ENCODE data around the gene SPECC1L. TPM values are rescaled to one million over a fixed set of nuclear protein-coding genes. Genes with fewer than 3 reads are reported as not detected.
A peak's percentile ranks its signal among the peaks of the same experiment; 100 is the strongest.

SPECC1L gene
- total RNA-seq, 1 donor from 2014 or later, result 173 TPM

DNA sequence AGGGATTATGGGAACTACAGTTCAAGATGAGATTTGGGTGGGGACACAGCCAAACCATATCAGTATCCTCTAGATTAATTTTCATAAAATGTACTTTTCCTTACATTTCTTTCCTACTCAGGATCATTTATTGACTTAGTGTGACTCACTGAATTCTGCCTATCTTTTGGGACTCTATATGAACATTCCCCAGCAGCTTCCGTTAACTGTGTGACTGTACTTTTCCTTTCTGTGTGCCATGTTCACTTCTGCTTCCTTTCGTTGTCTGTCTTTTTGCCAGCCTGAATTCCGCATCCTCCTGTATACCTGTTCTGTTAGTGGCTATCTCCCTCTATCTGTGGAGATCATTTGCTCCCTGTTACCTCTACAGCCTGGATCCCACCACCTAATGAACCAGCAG lies 48.8 kb downstream of the SPECC1L start:
- H3K27ac Mint-ChIP-seq (ENCODE audit: unreplicated experiment), result no peak overlapping the region

DNA sequence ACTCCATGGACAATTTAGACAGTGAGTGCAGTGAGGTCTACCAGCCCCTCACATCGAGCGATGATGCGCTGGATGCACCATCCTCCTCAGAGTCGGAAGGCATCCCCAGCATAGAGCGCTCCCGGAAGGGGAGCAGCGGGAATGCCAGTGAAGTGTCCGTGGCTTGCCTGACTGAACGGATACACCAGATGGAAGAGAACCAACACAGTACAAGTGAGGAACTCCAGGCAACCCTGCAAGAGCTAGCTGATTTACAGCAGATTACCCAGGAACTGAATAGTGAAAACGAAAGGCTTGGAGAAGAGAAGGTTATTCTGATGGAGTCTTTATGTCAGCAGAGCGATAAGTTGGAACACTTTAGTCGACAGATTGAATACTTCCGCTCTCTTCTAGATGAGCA lies 51.4 kb downstream of the SPECC1L start:
- no peak for DNase-seq
- H3K36me3 Mint-ChIP-seq (ENCODE audit: unreplicated experiment), result peaks cover 10% of the 10 kb centered on the region

More for the DNA sequence above, 48.8 kb downstream of the SPECC1L start:
- no peak overlapping the region for H3K4me3 Mint-ChIP-seq (ENCODE audit: unreplicated experiment)
- DNase-seq, result no peak
- H3K9me3 Mint-ChIP-seq (ENCODE audit: unreplicated experiment), result peaks cover 3% of the 10 kb centered on the region
- peaks cover 18% of the 10 kb centered on the region for H3K36me3 Mint-ChIP-seq (ENCODE audit: unreplicated experiment)
- no peaks in the 10 kb centered on the region for H3K27me3 Mint-ChIP-seq (ENCODE audit: unreplicated experiment)
- peaks cover 5% of the 10 kb centered on the region for H3K4me1 Mint-ChIP-seq (ENCODE audit: low read depth, unreplicated experiment)
- TF ChIP-seq, protein P1, sequence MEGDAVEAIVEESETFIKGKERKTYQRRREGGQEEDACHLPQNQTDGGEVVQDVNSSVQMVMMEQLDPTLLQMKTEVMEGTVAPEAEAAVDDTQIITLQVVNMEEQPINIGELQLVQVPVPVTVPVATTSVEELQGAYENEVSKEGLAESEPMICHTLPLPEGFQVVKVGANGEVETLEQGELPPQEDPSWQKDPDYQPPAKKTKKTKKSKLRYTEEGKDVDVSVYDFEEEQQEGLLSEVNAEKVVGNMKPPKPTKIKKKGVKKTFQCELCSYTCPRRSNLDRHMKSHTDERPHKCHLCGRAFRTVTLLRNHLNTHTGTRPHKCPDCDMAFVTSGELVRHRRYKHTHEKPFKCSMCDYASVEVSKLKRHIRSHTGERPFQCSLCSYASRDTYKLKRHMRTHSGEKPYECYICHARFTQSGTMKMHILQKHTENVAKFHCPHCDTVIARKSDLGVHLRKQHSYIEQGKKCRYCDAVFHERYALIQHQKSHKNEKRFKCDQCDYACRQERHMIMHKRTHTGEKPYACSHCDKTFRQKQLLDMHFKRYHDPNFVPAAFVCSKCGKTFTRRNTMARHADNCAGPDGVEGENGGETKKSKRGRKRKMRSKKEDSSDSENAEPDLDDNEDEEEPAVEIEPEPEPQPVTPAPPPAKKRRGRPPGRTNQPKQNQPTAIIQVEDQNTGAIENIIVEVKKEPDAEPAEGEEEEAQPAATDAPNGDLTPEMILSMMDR (IDR thresholded peaks at IDR 0.05; ENCODE audit: partially characterized antibody, unreplicated experiment), result no peak

DNA sequence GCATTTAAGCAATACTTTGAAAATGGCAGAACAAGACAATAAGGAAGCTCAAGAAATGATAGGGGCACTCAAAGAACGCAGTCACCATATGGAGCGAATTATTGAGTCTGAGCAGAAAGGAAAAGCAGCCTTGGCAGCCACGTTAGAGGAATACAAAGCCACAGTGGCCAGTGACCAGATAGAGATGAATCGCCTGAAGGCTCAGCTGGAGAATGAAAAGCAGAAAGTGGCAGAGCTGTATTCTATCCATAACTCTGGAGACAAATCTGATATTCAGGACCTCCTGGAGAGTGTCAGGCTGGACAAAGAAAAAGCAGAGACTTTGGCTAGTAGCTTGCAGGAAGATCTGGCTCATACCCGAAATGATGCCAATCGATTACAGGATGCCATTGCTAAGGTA lies 51.9 kb downstream of the SPECC1L start:
- H3K4me3 Mint-ChIP-seq (ENCODE audit: unreplicated experiment), result no peak overlapping the region
- H3K27ac Mint-ChIP-seq (ENCODE audit: unreplicated experiment), result peak overlapping the region; percentile 57
- DNase-seq, result no peak
- H3K9me3 Mint-ChIP-seq (ENCODE audit: unreplicated experiment), result peaks cover 3% of the 10 kb centered on the region
- H3K27me3 Mint-ChIP-seq (ENCODE audit: unreplicated experiment), result no peaks in the 10 kb centered on the region
- no peaks in the 10 kb centered on the region for H3K4me1 Mint-ChIP-seq (ENCODE audit: low read depth, unreplicated experiment)
- H3K36me3 Mint-ChIP-seq (ENCODE audit: unreplicated experiment), result peaks cover 10% of the 10 kb centered on the region
- TF ChIP-seq, protein P1 (IDR thresholded peaks at IDR 0.05; ENCODE audit: partially characterized antibody, unreplicated experiment), result no peak

More for the DNA sequence above, 51.4 kb downstream of the SPECC1L start:
- Mint-ChIP-seq H3K4me1 (ENCODE audit: low read depth, unreplicated experiment) (no peaks in the 10 kb centered on the region), H3K9me3 (ENCODE audit: unreplicated experiment) (peaks cover 3% of the 10 kb centered on the region), H3K27ac (ENCODE audit: unreplicated experiment) (no peak overlapping the region), H3K4me3 (ENCODE audit: unreplicated experiment) (no peak overlapping the region), H3K27me3 (ENCODE audit: unreplicated experiment) (no peaks in the 10 kb centered on the region)
- TF ChIP-seq, protein P1 (IDR thresholded peaks at IDR 0.05; ENCODE audit: partially characterized antibody, unreplicated experiment), result no peak

DNA sequence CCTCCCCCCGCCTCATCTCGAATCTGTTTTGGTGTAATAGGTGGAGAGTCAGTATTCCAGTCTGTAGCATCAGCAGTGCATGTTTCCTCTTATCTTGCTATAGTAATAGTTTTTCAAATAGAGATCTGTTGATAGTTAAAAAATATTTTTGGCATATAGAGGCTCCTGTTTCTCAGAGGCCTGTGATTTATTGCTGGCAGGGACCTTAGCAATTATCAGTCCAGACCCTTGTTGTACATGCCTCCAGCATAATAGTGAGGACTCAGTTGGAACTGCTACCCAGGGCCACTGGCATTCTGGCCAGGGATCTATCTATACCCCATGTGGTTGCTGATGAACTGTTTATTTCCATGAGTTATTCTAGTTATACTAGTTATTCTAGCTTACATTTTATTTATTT lies 52.6 kb downstream of the SPECC1L start:
- Mint-ChIP-seq H3K27me3 (ENCODE audit: unreplicated experiment) (no peaks in the 10 kb centered on the region), H3K36me3 (ENCODE audit: unreplicated experiment) (peaks cover 10% of the 10 kb centered on the region), H3K27ac (ENCODE audit: unreplicated experiment) (peak overlapping the region; percentile 55), H3K9me3 (ENCODE audit: unreplicated experiment) (peaks cover 3% of the 10 kb centered on the region), H3K4me3 (ENCODE audit: unreplicated experiment) (no peak overlapping the region), H3K4me1 (ENCODE audit: low read depth, unreplicated experiment) (no peaks in the 10 kb centered on the region)
- DNase-seq, result no peak
- TF ChIP-seq, protein P1 (IDR thresholded peaks at IDR 0.05; ENCODE audit: partially characterized antibody, unreplicated experiment), result no peak

DNA sequence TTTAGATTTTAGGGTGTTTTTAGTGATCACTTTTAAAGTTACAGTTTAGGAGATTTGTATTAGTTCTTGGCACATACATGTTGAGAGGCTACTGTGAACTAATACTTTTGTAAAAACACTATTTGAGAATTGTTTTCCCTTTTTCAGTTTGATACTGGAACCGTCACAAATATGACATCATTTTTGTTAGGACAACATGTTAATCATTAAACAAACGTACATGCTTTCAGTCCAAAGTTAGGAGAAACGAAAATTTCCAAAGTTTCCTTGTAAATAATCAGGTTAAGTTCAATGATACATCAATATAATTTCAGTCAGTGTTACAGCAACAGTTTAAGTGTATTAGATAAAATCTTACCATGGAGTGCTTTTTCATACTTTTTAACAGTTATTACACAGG lies 53.1 kb downstream of the SPECC1L start:
- peaks cover 9% of the 10 kb centered on the region for H3K36me3 Mint-ChIP-seq (ENCODE audit: unreplicated experiment)
- no peaks in the 10 kb centered on the region for H3K27me3 Mint-ChIP-seq (ENCODE audit: unreplicated experiment)
- no peaks in the 10 kb centered on the region for H3K9me3 Mint-ChIP-seq (ENCODE audit: unreplicated experiment)
- no peak for DNase-seq
- no peak overlapping the region for H3K4me3 Mint-ChIP-seq (ENCODE audit: unreplicated experiment)
- H3K4me1 Mint-ChIP-seq (ENCODE audit: low read depth, unreplicated experiment), result no peaks in the 10 kb centered on the region
- H3K27ac Mint-ChIP-seq (ENCODE audit: unreplicated experiment), result no peak overlapping the region
- TF ChIP-seq, protein P1 (IDR thresholded peaks at IDR 0.05; ENCODE audit: partially characterized antibody, unreplicated experiment), result no peak

Measured in glutamatergic neuron (in vitro differentiated cells).